CD4-positive, CD25-positive, alpha-beta regulatory T cell (primary cell): Measurements from ENCODE around the gene BLOC1S4. TPM values are rescaled to one million over a fixed set of nuclear protein-coding genes. Genes with fewer than 3 reads are reported as not detected.
"Not testable (repeated sequence)": the region's sequence is repeated elsewhere in the genome, so short reads cannot be mapped to it uniquely, and the experiment has no call there.

Experiments used
- ATAC-seq, 2 donors: fragments of 150-1000 bp; cut with Tn5 transposase; one replicate each; pipeline ENCODE4 v1.10.0; 2021; ENCODE audit warnings: low read depth in 2 of 2, moderate number of reproducible peaks in 2 of 2, moderate library complexity in 1 of 2
- DNase-seq, 3 donors: peaks; one replicate each; pipeline versions ENCODE4 v3.0.0 to v3.0.0-alpha.2; 2012 to 2022; ENCODE audit warnings: mixed read lengths in 1 of 3
- H3K27ac ChIP-seq: one replicate; pipeline ENCODE4 v1.7.0; 2013; ENCODE audit warnings: mild to moderate bottlenecking, low read length; ENCODE audit not compliant: insufficient read depth, poor library complexity, severe bottlenecking
- H3K27me3 ChIP-seq: one replicate; pipeline ENCODE4 v1.7.0; 2013; ENCODE audit warnings: low read length; ENCODE audit not compliant: control insufficient read depth, insufficient read depth
- H3K36me3 ChIP-seq: one replicate; pipeline ENCODE4 v1.7.0; 2013; ENCODE audit warnings: mild to moderate bottlenecking, low read length, moderate library complexity; ENCODE audit not compliant: control insufficient read depth, insufficient read depth
- H3K4me1 ChIP-seq: 2 replicates; pipeline ENCODE4 v1.7.0; 2013; ENCODE audit warnings: mild to moderate bottlenecking, low read length; ENCODE audit not compliant: insufficient read depth, control insufficient read depth, poor library complexity, severe bottlenecking
- H3K4me3 ChIP-seq: one replicate; pipeline ENCODE4 v1.7.0; 2013; ENCODE audit warnings: low read depth, mild to moderate bottlenecking, low read length, moderate library complexity
- H3K9me3 ChIP-seq, 2 experiments: 1 replicate in 1 of 2; 2 replicates in 1 of 2; pipeline ENCODE4 v1.7.0; 2013; ENCODE audit warnings: low read length in 2 of 2, mild to moderate bottlenecking in 1 of 2, moderate library complexity in 1 of 2; ENCODE audit not compliant: control insufficient read depth in 2 of 2
- H3K27ac Mint-ChIP-seq, 3 donors: one replicate each; pipeline ENCODE4 v1.8.0; 2020 to 2022; ENCODE audit warnings: mild to moderate bottlenecking in 3 of 3, mixed read lengths in 3 of 3, moderate library complexity in 2 of 3
- H3K27me3 Mint-ChIP-seq: one replicate; pipeline ENCODE4 v1.8.0; 2022; ENCODE audit warnings: mild to moderate bottlenecking, mixed read lengths
- H3K36me3 Mint-ChIP-seq: one replicate; pipeline ENCODE4 v1.8.0; 2020; ENCODE audit warnings: mixed read lengths
- H3K4me1 Mint-ChIP-seq, 4 donors: one replicate each; pipeline ENCODE4 v1.8.0; 2020 to 2022; ENCODE audit warnings: mixed read lengths in 4 of 4, mild to moderate bottlenecking in 1 of 4
- H3K4me3 Mint-ChIP-seq, 4 donors: one replicate each; pipeline ENCODE4 v1.8.0; 2020 to 2022; ENCODE audit warnings: mild to moderate bottlenecking in 4 of 4, mixed read lengths in 4 of 4, moderate library complexity in 3 of 4
- H3K9me3 Mint-ChIP-seq, 7 donors: one replicate each; pipeline ENCODE4 v1.8.0; 2020 to 2022; ENCODE audit warnings: mixed read lengths in 7 of 7, mild to moderate bottlenecking in 3 of 7, moderate library complexity in 2 of 7
- polyA plus RNA-seq, 4 donors: library from polyadenylated mRNA; unstranded; fragments of 300-500 nt; fragmentation: Illumina TruSeq; gene quantifications; one replicate each; pipeline ENCODE4 v1.2.3, GENCODE V29; 2021
- total RNA-seq: library from RNA; stranded (reverse); gene quantifications from one replicate; pipeline ENCODE4 v1.2.3, GENCODE V29; 2022

Gene BLOC1S4
- total and polyA plus RNA-seq, 5 donors from 2014 or later: 27.5 to 103 (median 91.0) TPM

DNA sequence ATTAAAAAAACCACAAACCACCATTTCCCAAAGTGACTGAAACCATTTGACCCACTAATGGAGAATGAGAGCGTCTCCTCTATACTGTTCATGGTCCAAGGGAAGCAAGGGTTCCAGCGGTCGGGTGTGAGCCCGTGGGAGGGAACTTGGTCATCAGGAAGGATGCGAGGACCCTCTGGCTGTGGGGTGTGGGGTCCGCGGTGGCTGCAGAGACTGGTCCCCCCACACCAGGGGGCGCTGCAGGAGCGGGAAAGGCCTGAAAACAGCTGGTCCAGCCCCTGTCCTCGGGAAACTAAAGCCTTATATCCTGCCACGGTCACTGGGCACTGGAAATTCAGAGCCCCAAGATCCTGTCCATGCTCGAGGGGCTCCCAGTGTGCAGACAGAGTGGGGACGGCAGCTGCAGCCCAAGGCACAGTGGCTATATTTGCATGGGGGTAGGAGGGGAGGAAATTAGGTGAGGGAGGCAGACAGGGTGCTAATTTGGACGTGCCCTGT lies 4.3 kb downstream of the BLOC1S4 start:
- H3K4me1 Mint-ChIP-seq: peaks cover 6 to 42% (median 21%) of the 10 kb centered on the region in 4 donors
- H3K4me1 ChIP-seq: peaks cover 31% of the 10 kb centered on the region
- peak overlapping the region in 3 of 4 donors; percentile 41 to 87 (median 65) for H3K4me3 Mint-ChIP-seq
- H3K9me3 Mint-ChIP-seq: no peaks in the 10 kb centered on the region
- H3K27me3 ChIP-seq: no peaks in the 10 kb centered on the region
- peaks cover 3% of the 10 kb centered on the region for H3K36me3 ChIP-seq
- no peak overlapping the region for H3K27ac ChIP-seq
- ATAC-seq: peak; percentile 27 to 33
- no peaks in the 10 kb centered on the region for H3K9me3 ChIP-seq
- H3K27ac Mint-ChIP-seq: peak overlapping the region in 2 of 3 donors; percentile 43 to 62
- H3K27me3 Mint-ChIP-seq: no peaks in the 10 kb centered on the region
- H3K4me3 ChIP-seq: no peak overlapping the region
- peak; percentile 68 to 74 (median 72) for DNase-seq
- peaks cover 10% of the 10 kb centered on the region for H3K36me3 Mint-ChIP-seq

DNA sequence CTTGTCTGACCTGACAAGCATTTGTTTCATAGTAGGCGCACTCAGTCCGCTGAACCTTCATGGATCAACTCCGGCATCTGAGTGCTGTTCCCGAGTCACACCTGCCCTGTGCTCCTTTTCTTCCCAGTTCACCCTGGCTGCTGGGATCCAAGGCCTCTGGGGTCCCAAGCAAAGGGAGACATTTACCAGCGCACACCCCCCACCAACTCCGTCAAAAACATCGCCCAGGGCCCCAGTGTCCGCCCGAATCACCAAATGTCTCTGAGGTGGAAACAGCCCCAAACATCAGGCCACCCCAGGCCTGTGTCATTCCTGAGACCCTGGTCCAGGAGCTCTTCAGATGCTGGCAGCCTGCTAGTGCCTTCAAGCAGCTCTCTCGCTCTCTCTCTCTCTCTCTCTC lies 5.1 kb downstream of the BLOC1S4 start:
- Histone ChIP-seq H3K4me1 (peaks cover 27% of the 10 kb centered on the region), H3K4me3 (no peak overlapping the region), H3K36me3 (peaks cover 3% of the 10 kb centered on the region), H3K9me3 (no peaks in the 10 kb centered on the region), H3K27me3 (no peaks in the 10 kb centered on the region), H3K27ac (no peak overlapping the region)
- Mint-ChIP-seq H3K36me3 (peaks cover 10% of the 10 kb centered on the region), H3K4me3 (peak overlapping the region in 3 of 4 donors; percentile 10 to 59 (median 50)), H3K9me3 (no peaks in the 10 kb centered on the region), H3K4me1 (peaks cover 6 to 34% (median 15%) of the 10 kb centered on the region in 4 donors), H3K27me3 (no peaks in the 10 kb centered on the region), H3K27ac (peak overlapping the region in 2 of 3 donors; percentile 55 to 76)
- DNase-seq (no peak), ATAC-seq (no peak)

DNA sequence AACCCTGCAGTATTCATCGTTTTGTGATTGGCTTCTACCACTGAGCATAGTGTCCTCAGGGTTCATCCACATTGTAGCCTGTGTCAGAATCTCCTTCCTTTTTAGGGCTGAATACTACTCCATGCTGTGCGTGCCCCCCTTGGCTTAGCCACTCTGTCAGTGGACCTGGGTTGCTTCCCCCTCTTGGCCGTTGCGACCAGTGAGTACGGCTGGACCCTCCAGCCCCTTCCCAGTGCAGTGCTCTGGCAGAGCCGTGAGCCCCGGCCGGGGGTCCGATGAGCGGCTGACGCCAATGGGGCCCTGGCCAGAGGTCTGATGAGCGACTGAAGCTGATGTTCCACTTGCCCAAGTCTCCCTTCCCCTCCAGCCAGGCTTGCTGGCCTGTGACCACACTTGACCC lies 6.9 kb downstream of the BLOC1S4 start:
- ATAC-seq: no peak
- H3K27ac ChIP-seq: no peak overlapping the region
- H3K27ac Mint-ChIP-seq: no peak overlapping the region
- no peaks in the 10 kb centered on the region for H3K27me3 Mint-ChIP-seq
- H3K4me3 ChIP-seq: no peak overlapping the region
- peaks cover 6 to 29% (median 13%) of the 10 kb centered on the region in 4 donors for H3K4me1 Mint-ChIP-seq
- no peaks in the 10 kb centered on the region for H3K27me3 ChIP-seq
- H3K4me1 ChIP-seq: peaks cover 15% of the 10 kb centered on the region
- H3K9me3 Mint-ChIP-seq: no peaks in the 10 kb centered on the region
- H3K36me3 ChIP-seq: peaks cover 3% of the 10 kb centered on the region
- H3K36me3 Mint-ChIP-seq: peaks cover 10% of the 10 kb centered on the region
- no peak overlapping the region for H3K4me3 Mint-ChIP-seq
- no peaks in the 10 kb centered on the region for H3K9me3 ChIP-seq
- DNase-seq: no peak

DNA sequence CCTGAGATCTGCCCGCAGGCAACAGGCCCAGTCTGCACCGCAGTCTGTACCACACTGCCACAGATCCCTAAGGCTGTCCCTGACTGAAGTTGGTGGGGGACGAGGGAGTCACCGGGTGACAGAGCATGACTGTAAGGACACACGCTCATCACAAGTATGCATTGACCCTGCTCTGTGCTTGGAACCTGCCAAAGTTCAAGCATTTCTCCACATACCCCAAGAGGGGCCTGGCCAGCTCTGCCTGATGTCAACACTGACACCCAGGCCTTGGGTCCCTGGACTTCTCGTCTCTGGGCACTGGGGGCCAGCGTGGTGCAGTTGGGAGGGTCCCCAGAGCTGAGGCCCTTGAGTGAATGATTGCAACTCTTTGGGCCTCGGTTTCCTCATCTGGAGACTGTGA lies 7.9 kb downstream of the BLOC1S4 start:
- peaks cover 16% of the 10 kb centered on the region for H3K4me1 ChIP-seq
- Mint-ChIP-seq H3K27me3 (no peaks in the 10 kb centered on the region), H3K27ac (no peak overlapping the region), H3K4me1 (peaks cover 6 to 31% (median 15%) of the 10 kb centered on the region in 4 donors), H3K36me3 (peaks cover 4% of the 10 kb centered on the region), H3K9me3 (no peaks in the 10 kb centered on the region), H3K4me3 (no peak overlapping the region)
- H3K4me3 ChIP-seq: no peak overlapping the region
- no peaks in the 10 kb centered on the region for H3K27me3 ChIP-seq
- H3K36me3 ChIP-seq: no peaks in the 10 kb centered on the region
- DNase-seq (no peak), ATAC-seq (no peak)
- H3K9me3 ChIP-seq: no peaks in the 10 kb centered on the region
- no peak overlapping the region for H3K27ac ChIP-seq

DNA sequence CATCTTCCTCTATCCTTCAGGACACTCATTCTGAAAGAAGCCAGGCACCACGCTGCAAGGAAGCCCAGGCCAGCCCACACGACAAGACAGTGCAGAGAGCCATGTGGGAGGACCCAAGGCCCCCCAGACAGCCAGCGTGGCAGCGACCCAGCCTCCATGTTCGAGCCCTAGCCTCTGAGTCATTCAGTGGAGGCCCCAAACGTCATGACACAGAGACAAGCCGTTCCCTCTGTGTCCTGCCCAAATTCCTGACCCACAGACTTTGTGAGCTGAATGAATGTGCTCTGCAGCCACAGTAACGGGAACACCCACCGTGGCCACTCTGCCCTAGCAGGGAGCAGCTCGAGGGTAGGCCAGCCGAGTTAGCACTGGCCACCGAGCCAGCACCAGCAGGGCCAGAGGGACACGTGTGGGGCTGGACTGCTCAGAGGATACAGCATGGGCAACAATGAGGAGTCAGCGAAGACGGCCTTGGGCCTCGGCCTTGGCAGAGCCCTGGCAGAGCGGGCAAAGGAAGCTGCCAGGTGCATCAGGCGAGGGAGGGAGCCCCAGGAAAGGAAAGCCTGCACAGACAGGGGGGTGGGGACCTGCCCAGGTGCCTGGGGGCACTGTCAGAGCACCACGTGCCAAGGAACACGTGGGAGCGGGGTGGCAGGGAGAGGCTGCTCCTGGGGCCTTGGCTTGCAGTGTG lies 8.6 kb downstream of the BLOC1S4 start:
- Mint-ChIP-seq H3K36me3 (no peaks in the 10 kb centered on the region), H3K9me3 (no peaks in the 10 kb centered on the region)

DNA sequence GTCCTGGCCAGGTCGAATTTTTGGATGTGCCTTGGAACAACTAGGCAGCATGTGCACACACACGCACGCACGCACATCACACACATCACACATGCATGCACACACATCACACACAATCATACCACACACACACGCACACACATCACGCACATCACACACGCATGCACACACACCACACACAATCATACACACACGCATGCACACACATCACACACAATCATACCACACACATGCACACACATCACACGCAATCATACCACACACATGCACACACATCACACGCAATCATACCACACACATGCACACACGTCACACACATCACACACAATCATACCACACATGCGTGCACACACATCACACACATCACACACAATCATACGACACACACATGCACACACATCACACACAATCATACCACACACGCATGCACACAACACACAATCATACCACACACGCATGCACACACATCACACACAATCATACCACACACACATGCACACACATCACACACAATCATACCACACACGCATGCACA lies 9.5 kb downstream of the BLOC1S4 start:
- H3K9me3 Mint-ChIP-seq, H3K36me3 Mint-ChIP-seq, H3K27ac Mint-ChIP-seq, H3K9me3 ChIP-seq, ATAC-seq, H3K4me3 ChIP-seq, H3K36me3 ChIP-seq, H3K27ac ChIP-seq, H3K4me3 Mint-ChIP-seq, H3K4me1 ChIP-seq, DNase-seq, H3K27me3 Mint-ChIP-seq, H3K27me3 ChIP-seq: not testable (repeated sequence)
- H3K4me1 Mint-ChIP-seq: peaks cover 0 to 29% (median 7%) of the 10 kb centered on the region in 4 donors

More for the DNA sequence above, 8.6 kb downstream of the BLOC1S4 start:
- H3K36me3 ChIP-seq: no peaks in the 10 kb centered on the region
- Mint-ChIP-seq H3K4me3 (no peak overlapping the region), H3K27ac (no peak overlapping the region), H3K27me3 (no peaks in the 10 kb centered on the region), H3K4me1 (peaks cover 0 to 30% (median 11%) of the 10 kb centered on the region in 4 donors)
- no peak overlapping the region for H3K4me3 ChIP-seq
- ATAC-seq (no peak), DNase-seq (no peak)
- no peaks in the 10 kb centered on the region for H3K9me3 ChIP-seq
- H3K4me1 ChIP-seq: peaks cover 16% of the 10 kb centered on the region
- H3K27ac ChIP-seq: no peak overlapping the region
- no peaks in the 10 kb centered on the region for H3K27me3 ChIP-seq

DNA sequence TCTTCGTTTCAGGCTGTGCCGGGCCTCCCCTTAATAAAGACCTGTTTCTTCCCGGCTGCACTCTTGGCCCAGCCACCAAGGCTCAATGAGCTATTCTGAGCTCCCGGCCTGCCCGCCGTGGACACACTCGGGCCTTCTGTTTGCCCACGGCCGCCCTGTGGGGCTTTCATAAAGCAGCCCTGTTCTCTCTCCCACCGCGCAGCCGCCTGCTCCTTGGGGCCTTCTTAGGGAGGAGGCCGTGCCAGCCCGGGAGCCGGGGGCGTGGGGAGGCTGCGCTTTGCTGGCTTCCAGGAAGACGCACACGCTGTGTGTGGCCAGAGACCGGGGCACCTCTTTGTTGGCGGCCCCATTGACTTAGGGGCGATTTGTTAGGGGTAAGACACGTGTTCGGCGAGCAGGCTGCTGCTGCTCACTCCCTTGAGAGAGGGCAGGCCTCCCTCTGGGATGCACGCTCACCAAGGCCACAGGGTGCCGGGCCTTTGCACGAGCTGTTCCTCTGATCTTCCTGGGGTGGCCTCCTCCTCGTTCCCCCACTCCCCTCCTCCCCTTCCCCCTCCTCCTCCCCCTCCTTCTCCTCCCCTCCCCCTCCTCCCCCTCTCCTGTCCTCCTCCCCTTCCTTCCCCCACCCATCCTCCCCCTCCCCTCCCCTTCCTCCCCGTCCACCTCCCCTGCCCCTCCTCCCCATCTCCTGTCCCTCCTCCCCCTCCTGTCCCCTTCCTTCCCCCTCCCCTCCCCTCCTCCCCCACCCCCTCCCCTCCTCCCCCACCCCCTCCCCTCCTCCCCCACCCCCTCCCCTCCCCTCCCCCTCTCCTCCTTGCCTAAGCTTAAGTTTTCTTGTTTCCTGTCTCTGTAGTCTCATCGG lies 11.3 kb downstream of the BLOC1S4 start:
- Mint-ChIP-seq H3K4me1 (peaks cover 0 to 27% (median 7%) of the 10 kb centered on the region in 4 donors), H3K27me3 (no peaks in the 10 kb centered on the region), H3K9me3 (no peaks in the 10 kb centered on the region), H3K27ac (peak overlapping the region in 2 of 3 donors; percentile 47 to 69), H3K4me3 (peak overlapping the region in 1 of 4 donors; percentile 33), H3K36me3 (no peaks in the 10 kb centered on the region)
- Histone ChIP-seq H3K36me3 (no peaks in the 10 kb centered on the region), H3K4me1 (peaks cover 7% of the 10 kb centered on the region), H3K27ac (no peak overlapping the region), H3K9me3 (no peaks in the 10 kb centered on the region), H3K27me3 (no peaks in the 10 kb centered on the region), H3K4me3 (no peak overlapping the region)
- no peak for DNase-seq
- no peak for ATAC-seq
